HG02973 (cell line): ENCODE measurements around the gene RGS9.

Source experiments
- ATAC-seq: cut with Tn5 transposase; IDR thresholded peaks from one replicate; pipeline ENCODE4 v1.9.1; 2021; ENCODE audit warnings: moderate library complexity; ENCODE audit not compliant: unreplicated experiment

The RGS9 gene

GRCh38 chr17:65246252-65246651 lies 109.1 kb downstream of the RGS9 start:
- no peak for ATAC-seq

- no peak for ATAC-seq
Observed at GRCh38 chr17:65249774-65250173, 112.6 kb downstream of the RGS9 start.

- ATAC-seq = no peak
Observed at GRCh38 chr17:65254166-65254565, 117.0 kb downstream of the RGS9 start.

GRCh38 chr17:65259281-65259680 lies 122.1 kb downstream of the RGS9 start:
- ATAC-seq = no peak

GRCh38 chr17:65259696-65260485 lies 122.7 kb downstream of the RGS9 start:
- ATAC-seq = no peak

- ATAC-seq = no peak
Observed at GRCh38 chr17:65260626-65261025, 123.5 kb downstream of the RGS9 start.

GRCh38 chr17:65261152-65261551 lies 124.0 kb downstream of the RGS9 start:
- ATAC-seq = no peak

GRCh38 chr17:65261682-65262636 lies 124.8 kb downstream of the RGS9 start:
- ATAC-seq = no peak

- no peak for ATAC-seq
Observed at GRCh38 chr17:65265276-65265675, 128.1 kb downstream of the RGS9 start.

- no peak for ATAC-seq
Observed at GRCh38 chr17:65268832-65269231, 131.7 kb downstream of the RGS9 start.

GRCh38 chr17:65270499-65271253 lies 133.5 kb downstream of the RGS9 start:
- ATAC-seq = no peak

- ATAC-seq = no peak
Observed at GRCh38 chr17:65271296-65271695, 134.1 kb downstream of the RGS9 start.
